GM18499 (cell line): Measurements from ENCODE around the gene RIPK3.
"Not testable (repeated sequence)": the region's sequence is repeated elsewhere in the genome, so short reads cannot be mapped to it uniquely, and the experiment has no call there.

Experiments used
- ATAC-seq: cut with Tn5 transposase; IDR thresholded peaks from one replicate; pipeline ENCODE4 v1.9.1; 2021; ENCODE audit warnings: moderate number of reproducible peaks; ENCODE audit not compliant: insufficient read depth, unreplicated experiment

Gene RIPK3

GRCh38 chr14:24369907-24370687, 30.3 kb upstream of the RIPK3 start:
- no peak for ATAC-seq

DNA sequence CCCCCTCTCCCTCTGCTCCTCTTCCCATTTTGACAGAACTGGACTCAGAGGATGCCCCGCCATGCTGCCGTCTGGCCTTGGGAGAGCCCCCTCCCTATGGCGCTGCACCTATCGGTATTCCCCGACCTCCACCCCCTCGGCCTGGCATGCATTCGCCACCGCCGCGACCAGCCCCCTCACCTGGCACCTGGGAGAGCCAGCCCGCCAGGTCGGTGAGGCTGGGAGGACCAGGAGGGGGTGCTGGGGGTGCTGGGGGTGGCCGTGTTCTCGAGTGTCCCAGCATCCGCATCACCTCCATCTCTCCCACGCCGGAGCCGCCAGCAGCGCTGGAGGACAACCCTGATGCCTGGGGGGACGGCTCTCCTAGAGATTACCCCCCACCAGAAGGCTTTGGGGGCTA, 29.7 kb upstream of the RIPK3 start:
- ATAC-seq = no peak

GRCh38 chr14:24368562-24369252, 28.9 kb upstream of the RIPK3 start:
- ATAC-seq = no peak

- no peak for ATAC-seq
Measured at GRCh38 chr14:24368212-24368561, 28.4 kb upstream of the RIPK3 start.

- ATAC-seq = no peak
Measured at GRCh38 chr14:24367514-24368211, 27.9 kb upstream of the RIPK3 start, which contains the start of gene NFATC4. Gene NFATC4 (plus strand): TSS chr14:24368184. CDS start chr14:24368341, 157 bp downstream.

DNA sequence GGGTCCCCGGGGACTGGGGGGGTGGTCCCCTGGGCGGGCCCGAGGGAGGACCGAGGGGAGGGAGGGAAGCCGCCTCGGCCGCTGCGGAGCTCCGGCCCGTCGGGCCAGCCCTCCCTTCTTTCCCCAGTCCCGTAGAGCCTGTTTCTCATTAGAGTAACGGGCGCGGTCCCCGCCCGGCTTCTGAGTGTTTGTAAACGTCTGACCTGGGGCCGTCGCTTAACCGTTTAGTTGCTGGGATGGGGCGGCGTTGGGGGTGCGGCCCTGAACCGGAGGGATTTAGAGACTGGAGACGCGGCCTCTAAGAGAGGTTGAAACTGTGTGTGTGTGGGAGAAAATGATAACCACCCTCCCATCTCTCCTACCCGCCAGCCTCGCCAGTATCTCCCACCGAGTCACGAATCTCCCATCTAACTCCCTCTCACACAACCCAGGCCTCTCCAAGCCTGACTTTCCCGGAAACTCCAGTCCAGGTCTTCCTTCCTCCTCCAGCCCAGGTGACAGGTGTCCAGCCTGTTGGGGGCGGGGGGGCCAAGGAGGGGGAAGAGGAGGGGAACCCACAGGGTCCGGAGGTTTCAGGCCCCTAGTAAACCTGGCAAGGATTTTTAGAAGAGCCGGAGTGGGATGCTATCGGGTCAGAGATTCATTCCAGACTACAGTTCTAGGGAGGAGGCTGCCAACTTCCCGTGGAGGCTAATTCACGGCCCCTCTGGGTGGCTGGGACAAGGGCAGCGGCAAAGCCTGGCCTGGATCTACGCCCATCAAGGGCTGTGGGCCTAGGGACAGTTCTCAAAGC, 27.1 kb upstream of the RIPK3 start:
- ATAC-seq = no peak

DNA sequence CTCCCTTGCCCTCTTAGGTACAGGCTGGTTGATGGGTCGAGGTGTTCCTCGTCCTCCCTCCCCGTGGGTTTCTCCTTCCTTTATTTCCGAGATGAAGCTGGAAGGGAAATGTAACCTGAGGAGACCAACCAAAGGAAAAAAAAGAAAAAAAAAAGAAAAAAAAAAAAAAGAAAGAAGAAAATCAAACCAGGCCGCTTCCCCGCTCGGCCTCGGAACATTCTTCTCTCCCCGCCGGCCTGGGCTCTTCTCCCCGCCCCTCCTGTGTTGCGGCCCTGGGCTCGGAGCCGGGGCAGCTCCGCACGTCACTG, 26.6 kb upstream of the RIPK3 start:
- no peak for ATAC-seq

DNA sequence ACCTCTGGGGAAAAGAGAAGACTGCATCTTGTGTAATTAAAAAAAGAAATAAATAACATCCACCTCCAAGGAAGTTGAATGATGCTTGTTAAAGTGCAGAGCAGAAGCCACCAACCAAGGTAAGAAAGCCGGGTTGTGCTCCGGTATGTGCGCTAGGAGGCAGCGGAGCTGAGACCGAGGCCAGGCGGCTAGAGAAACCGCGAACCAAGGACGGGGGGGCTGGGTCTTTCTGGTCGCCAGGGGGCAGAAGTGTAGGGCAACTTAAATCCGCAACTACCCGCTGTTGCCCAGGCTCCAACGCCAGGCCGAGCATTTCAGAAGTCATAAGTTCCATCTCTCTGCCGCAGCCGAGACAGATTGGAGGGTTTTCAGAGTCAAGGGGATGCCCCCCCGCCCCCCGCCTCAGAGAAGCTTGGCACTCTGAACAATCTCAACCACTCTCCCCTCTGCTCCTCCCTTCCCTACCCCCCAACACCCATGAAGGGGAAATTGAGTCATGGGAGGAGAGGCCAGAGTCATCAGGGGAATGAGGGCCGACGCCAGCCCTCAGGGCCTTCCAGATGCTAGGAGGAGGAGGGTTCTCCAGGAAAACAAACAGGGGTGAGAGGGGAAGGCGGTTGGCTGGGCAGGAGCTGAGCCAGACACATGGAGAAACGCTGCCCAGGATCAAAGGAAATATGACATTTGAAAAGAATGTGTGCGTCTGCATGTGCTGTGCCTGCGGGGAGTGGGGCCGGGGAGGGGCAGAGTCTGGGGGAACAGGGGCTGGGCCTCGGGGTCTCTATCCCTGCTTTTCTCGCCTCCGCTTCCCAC, 26.0 kb upstream of the RIPK3 start:
- ATAC-seq = no peak

GRCh38 chr14:24364841-24365240, 25.1 kb upstream of the RIPK3 start:
- ATAC-seq = no peak

DNA sequence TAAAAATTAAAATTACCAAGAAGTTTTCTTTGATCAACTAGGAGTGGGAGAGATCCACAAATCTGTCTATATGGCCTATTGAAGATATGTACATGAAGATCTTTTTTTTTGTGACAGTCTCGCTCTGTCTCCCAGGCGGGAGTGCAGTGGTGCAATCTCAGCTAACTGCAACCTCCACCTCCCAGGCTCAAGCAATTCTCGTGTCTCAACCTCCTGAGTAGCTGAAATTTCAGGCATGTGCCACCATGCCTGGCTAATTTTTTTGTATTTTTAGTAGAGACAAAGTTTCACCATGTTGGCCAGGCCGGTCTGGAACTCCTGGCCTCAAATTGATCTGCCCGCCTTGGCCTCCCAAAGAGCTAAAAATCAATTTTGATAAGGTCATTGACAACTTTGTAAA, 23.6 kb upstream of the RIPK3 start:
- ATAC-seq = no peak

- ATAC-seq = no peak
Measured at GRCh38 chr14:24362241-24362960, 22.6 kb upstream of the RIPK3 start.

DNA sequence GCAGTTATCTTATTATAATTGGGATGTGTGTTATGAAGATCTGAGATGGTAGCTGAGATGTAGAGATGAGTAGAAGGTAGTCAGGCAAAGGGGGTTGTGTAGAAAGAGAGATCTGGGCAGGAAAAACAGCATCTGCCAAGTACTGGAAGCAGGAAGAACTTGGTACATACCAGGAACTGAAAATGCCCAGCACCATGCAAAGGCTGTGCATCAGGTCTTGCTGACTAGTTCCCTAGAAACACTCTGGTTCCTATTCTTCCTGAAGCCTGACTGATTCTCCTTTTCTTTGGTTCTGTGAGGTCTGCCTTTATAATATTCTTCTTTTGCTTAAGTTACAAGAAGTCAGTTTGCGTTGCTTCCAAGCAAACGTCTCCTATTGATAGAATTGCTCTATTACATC, 21.5 kb upstream of the RIPK3 start:
- ATAC-seq = no peak

DNA sequence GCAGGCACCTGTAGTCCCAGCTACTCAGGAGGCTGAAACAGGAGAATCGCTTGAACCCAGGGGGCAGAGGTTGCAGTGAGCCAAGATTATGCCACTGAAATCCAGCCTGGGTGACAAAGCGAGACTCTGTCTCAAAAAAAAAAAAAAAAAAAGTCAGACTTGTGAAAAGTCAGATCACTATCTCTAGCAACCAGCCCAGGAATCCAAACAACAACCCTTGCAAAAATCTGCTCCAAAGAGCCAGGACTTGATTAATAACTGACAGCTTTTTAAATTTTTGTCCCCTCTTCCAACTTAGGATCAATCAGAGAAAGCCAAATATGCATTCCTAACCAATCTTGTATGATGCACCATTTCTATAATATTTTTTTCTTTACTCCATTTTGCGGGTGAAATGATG, 20.5 kb upstream of the RIPK3 start:
- no peak for ATAC-seq

- ATAC-seq = no peak
Measured at GRCh38 chr14:24356208-24356607, 16.4 kb upstream of the RIPK3 start.

GRCh38 chr14:24355009-24355408, 15.2 kb upstream of the RIPK3 start:
- no peak for ATAC-seq

- not testable (repeated sequence) for ATAC-seq
Measured at GRCh38 chr14:24354482-24354825, 14.7 kb upstream of the RIPK3 start.

GRCh38 chr14:24353559-24354481, 14.0 kb upstream of the RIPK3 start:
- ATAC-seq = no peak

DNA sequence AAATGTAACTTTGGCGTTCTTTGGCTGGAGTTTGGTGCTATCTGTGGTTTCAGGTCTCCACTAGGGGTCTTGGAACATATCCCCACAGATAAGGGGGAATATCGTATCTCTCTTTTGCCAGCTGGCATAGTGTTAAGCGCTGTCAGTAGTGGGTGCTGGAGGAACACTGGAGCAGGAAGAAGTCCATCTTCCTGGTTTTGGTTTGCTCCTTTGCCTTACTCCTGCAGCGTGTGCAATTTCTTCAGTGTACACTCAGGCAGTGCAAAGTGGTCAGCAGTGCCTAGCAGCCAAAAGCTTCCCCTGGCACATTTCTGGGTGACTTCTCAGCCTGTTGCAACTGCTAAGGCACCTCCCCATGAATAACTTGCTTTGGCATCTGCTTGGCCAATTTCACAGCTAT, 11.7 kb upstream of the RIPK3 start:
- ATAC-seq = no peak
